ENCODE data around the gene ZNF502.

GRCh38 chr3:44666346-44666745 is 46.1 kb upstream of the ZNF502 start:
- TF ChIP-seq CTCF (IDR thresholded peaks at IDR 0.05; ENCODE audit: poor library complexity) (no peak), EZH2 (IDR thresholded peaks at IDR 0.05; ENCODE audit: borderline replicate concordance) (no peak)

Measured in hepatocyte (in vitro differentiated cells).